ENCODE measurements around the gene TTC12. TPM values are rescaled to one million over a fixed set of nuclear protein-coding genes. Genes with fewer than 3 reads are reported as not detected.

The TTC12 gene
- total and polyA plus RNA-seq, 4 donors = 6.4 to 43.2 (median 19.0) TPM

DNA sequence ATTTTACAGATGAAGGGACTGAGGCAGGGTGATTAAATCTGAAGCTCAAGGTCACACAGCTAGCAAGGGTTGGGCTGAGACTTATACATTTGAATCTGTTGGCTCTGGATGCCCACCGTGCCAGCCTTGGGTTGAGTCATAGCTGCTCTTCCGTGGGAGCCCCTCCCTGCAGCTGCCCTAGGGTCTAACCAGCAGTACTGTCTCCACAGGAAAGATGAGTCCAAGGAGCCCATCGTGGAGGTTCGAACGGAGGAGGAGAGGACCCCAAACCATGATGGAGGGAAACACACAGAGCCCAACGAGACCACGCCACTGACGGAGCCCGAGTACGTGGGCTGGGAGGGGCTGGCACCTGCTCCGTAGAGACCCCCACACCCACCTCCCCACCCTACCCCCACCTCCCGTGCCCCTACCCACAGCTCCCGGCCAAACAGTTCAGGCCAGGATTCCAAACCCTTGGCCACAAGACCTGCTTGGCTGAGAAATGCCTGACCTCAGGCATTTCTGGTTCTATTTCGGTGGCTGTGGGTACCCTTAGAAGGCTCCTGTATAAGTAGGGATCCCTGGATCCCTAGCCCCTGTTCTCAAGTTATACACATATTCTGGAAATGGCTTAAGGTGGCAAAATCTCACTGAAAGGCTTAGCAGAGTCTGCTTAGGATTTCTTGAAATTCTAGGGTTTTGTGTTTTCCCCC is 42.7 kb upstream of the TTC12 start:
- Histone ChIP-seq H3K27me3 (ENCODE audit: control insufficient read depth in 3 of 3, insufficient read depth in 3 of 3, low read length in 2 of 3) (no peaks in the 10 kb centered on the region), H3K27ac (ENCODE audit: low read depth in 1 of 2, low read length in 1 of 2) (no peak overlapping the region), H3K9ac (ENCODE audit: insufficient read depth in 1 of 2, low read length in 2 of 2) (no peak overlapping the region), H3K9me3 (ENCODE audit: control insufficient read depth in 4 of 4, insufficient read depth in 3 of 4, low read length in 3 of 4) (no peaks in the 10 kb centered on the region), H3K36me3 (ENCODE audit: control insufficient read depth in 4 of 4, insufficient read depth in 4 of 4, low read length in 4 of 4) (peaks cover 0 to 3% (median under 1%) of the 10 kb centered on the region in 4 donors), H3K4me1 (ENCODE audit: control insufficient read depth in 5 of 5, insufficient read depth in 5 of 5, low read length in 5 of 5) (no peaks in the 10 kb centered on the region), H3K4me3 (no peak overlapping the region)
- TF ChIP-seq, protein P1, sequence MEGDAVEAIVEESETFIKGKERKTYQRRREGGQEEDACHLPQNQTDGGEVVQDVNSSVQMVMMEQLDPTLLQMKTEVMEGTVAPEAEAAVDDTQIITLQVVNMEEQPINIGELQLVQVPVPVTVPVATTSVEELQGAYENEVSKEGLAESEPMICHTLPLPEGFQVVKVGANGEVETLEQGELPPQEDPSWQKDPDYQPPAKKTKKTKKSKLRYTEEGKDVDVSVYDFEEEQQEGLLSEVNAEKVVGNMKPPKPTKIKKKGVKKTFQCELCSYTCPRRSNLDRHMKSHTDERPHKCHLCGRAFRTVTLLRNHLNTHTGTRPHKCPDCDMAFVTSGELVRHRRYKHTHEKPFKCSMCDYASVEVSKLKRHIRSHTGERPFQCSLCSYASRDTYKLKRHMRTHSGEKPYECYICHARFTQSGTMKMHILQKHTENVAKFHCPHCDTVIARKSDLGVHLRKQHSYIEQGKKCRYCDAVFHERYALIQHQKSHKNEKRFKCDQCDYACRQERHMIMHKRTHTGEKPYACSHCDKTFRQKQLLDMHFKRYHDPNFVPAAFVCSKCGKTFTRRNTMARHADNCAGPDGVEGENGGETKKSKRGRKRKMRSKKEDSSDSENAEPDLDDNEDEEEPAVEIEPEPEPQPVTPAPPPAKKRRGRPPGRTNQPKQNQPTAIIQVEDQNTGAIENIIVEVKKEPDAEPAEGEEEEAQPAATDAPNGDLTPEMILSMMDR (IDR thresholded peaks at IDR 0.05; ENCODE audit: control extremely low read depth, extremely low read depth) = no peak
- DNase-seq (no peak), ATAC-seq (ENCODE audit: insufficient read depth, low FRiP score) (no peak)
- WGBS, 2 donors = 93 to 95% methylated on average over 14 of the region's 14 CpGs

DNA sequence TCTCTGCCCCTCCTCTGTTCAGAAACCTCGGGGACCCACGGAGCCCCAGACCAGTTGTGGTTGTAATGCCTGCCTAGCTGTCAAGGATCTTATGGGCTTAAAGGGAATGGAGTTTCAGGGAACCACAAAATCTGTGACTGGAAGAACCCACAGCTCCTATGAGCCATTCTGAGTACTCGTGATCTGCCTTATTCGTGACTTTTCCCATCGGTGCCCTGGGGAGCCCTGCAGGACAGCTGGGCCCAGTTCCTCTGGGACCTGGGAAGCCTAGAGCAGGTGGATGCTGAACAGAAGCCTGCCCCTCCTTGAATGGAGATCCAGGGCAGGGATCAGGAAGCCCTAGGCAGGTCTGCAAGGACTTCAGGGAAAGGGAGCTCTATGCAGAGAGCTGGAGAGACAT is 42.1 kb upstream of the TTC12 start:
- no peak for DNase-seq
- Histone ChIP-seq H3K4me3 (no peak overlapping the region), H3K9me3 (ENCODE audit: control insufficient read depth in 4 of 4, insufficient read depth in 3 of 4, low read length in 3 of 4) (no peaks in the 10 kb centered on the region), H3K9ac (ENCODE audit: insufficient read depth in 1 of 2, low read length in 2 of 2) (no peak overlapping the region), H3K4me1 (ENCODE audit: control insufficient read depth in 5 of 5, insufficient read depth in 5 of 5, low read length in 5 of 5) (no peaks in the 10 kb centered on the region), H3K27ac (ENCODE audit: low read depth in 1 of 2, low read length in 1 of 2) (no peak overlapping the region), H3K36me3 (ENCODE audit: control insufficient read depth in 4 of 4, insufficient read depth in 4 of 4, low read length in 4 of 4) (peaks cover 0 to 3% (median under 1%) of the 10 kb centered on the region in 4 donors), H3K27me3 (ENCODE audit: control insufficient read depth in 3 of 3, insufficient read depth in 3 of 3, low read length in 2 of 3) (no peaks in the 10 kb centered on the region)
- ATAC-seq (ENCODE audit: insufficient read depth, low FRiP score) = no peak
- WGBS, 2 donors = 70 to 77% methylated on average over 5 of the region's 5 CpGs
- TF ChIP-seq, protein P1 (IDR thresholded peaks at IDR 0.05; ENCODE audit: control extremely low read depth, extremely low read depth) = no peak

DNA sequence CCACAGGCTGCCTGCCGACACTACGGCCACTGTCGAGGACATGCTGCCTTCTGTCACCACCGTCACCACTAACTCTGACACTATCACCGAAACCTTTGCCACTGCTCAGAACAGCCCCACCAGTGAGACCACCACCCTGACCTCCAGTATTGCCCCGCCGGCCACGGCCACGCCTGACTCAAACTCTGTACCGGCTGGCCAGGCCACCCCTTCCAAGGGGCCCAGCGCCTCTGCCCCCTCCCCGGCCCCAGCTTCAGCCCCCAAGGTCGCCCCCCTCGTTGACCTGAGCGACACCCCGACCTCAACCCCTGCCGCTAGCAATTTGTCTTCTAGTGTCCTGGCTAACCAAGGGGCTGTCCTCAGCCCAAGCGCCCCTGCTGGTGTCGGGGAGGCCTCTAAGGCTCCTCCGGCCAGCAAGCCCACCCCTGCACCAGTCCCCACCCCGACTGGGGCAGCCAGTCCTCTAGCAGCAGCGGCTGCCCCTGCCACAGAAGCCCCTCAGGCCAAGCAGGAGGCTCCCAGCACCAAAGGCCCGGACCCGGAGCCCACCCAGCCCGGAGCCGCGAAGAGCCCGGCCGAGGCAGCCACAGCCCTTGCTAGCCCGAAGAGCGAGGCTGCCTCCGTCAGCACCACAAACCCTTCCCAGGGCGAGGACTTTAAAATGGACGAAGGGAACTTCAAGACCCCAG is 41.3 kb upstream of the TTC12 start:
- H3K27ac ChIP-seq (ENCODE audit: low read depth in 1 of 2, low read length in 1 of 2) = no peak overlapping the region
- H3K4me3 ChIP-seq = no peak overlapping the region
- peaks cover 0 to 1% (median 0%) of the 10 kb centered on the region in 4 donors for H3K9me3 ChIP-seq (ENCODE audit: control insufficient read depth in 4 of 4, insufficient read depth in 3 of 4, low read length in 3 of 4)
- no peak overlapping the region for H3K9ac ChIP-seq (ENCODE audit: insufficient read depth in 1 of 2, low read length in 2 of 2)
- DNase-seq = no peak
- H3K4me1 ChIP-seq (ENCODE audit: control insufficient read depth in 5 of 5, insufficient read depth in 5 of 5, low read length in 5 of 5) = no peaks in the 10 kb centered on the region
- no peaks in the 10 kb centered on the region for H3K27me3 ChIP-seq (ENCODE audit: control insufficient read depth in 3 of 3, insufficient read depth in 3 of 3, low read length in 2 of 3)
- H3K36me3 ChIP-seq (ENCODE audit: control insufficient read depth in 4 of 4, insufficient read depth in 4 of 4, low read length in 4 of 4) = peaks cover 0 to 3% (median under 1%) of the 10 kb centered on the region in 4 donors
- WGBS, 2 donors = 86 to 88% methylated on average over 34 of the region's 34 CpGs
- no peak for ATAC-seq (ENCODE audit: insufficient read depth, low FRiP score)
- TF ChIP-seq, protein P1 (IDR thresholded peaks at IDR 0.05; ENCODE audit: control extremely low read depth, extremely low read depth) = no peak
